ENCODE measurements around the gene SPCS1. TPM values are rescaled to one million over a fixed set of nuclear protein-coding genes. Genes with fewer than 3 reads are reported as not detected.
"Not testable (repeated sequence)": the region's sequence is repeated elsewhere in the genome, so short reads cannot be mapped to it uniquely, and the experiment has no call there.

Gene SPCS1
- total RNA-seq (2014; rRNA removed; shearing (Covaris generic); ENCODE audit: low replicate concordance), result 122 and 184 TPM in 2 replicates

- H3K9me2 ChIP-seq (replicated peaks; ENCODE audit: insufficient read depth, low read length), result no peaks in the 10 kb centered on the region
- H3K36me3 ChIP-seq (ENCODE audit: insufficient read depth, low read length), result peaks cover 11% of the 10 kb centered on the region
- H3K9ac ChIP-seq (ENCODE audit: low read length), result peak within 1 kb of the TSS; percentile 96
- H3K79me2 ChIP-seq (ENCODE audit: low read length), result peaks cover 64% of the 10 kb centered on the region
- H3K27ac ChIP-seq (ENCODE audit: low read length), result peak within 1 kb of the TSS; percentile 73
- DNase-seq, result peak; percentile 95
- H4K20me1 ChIP-seq (ENCODE audit: insufficient read depth, low read depth, low read length), result peaks cover 6% of the 10 kb centered on the region; the same call in 1 of the 2 replicates
- no peaks in the 10 kb centered on the region for H3K27me3 ChIP-seq (ENCODE audit: low read length)
- H3K4me1 ChIP-seq (ENCODE audit: low read length), result peaks cover 35% of the 10 kb centered on the region
- H3K9me3 ChIP-seq (ENCODE audit: low read length), result no peaks in the 10 kb centered on the region
- H3K4me3 ChIP-seq (ENCODE audit: low read length), result peak within 1 kb of the TSS; percentile 90
- H2AFZ ChIP-seq (ENCODE audit: low read length), result peak within 1 kb of the TSS; percentile 69
- H3K4me2 ChIP-seq (ENCODE audit: low read depth, low read length, poor library complexity, severe bottlenecking), result peak within 1 kb of the TSS; percentile 78
Measured at GRCh38 chr3:52705688-52706686, at the start of gene SPCS1, which contains the start of gene GLT8D1. SPCS1 (plus strand) TSS chr3:52706106; CDS start chr3:52706247, 141 bp downstream. GLT8D1 (minus strand) TSS chr3:52705791; CDS start chr3:52700460, 5,331 bp downstream.

GRCh38 chr3:52660046-52660445, 45.9 kb upstream of the SPCS1 start:
- Histone ChIP-seq H4K20me1 (ENCODE audit: insufficient read depth, low read depth, low read length) (0 out of 2 replicates have a peak, but pooled peaks cover 3% of the 10 kb centered on the region), H3K27ac (ENCODE audit: low read length) (no peak overlapping the region), H3K79me2 (ENCODE audit: low read length) (peaks cover 26% of the 10 kb centered on the region), H3K9ac (ENCODE audit: low read length) (no peak overlapping the region), H3K36me3 (ENCODE audit: insufficient read depth, low read length) (peaks cover 63% of the 10 kb centered on the region), H3K4me1 (ENCODE audit: low read length) (no peaks in the 10 kb centered on the region), H3K9me2 (replicated peaks; ENCODE audit: insufficient read depth, low read length) (no peaks in the 10 kb centered on the region), H3K27me3 (ENCODE audit: low read length) (no peaks in the 10 kb centered on the region), H2AFZ (ENCODE audit: low read length) (no peak overlapping the region), H3K4me2 (ENCODE audit: low read depth, low read length, poor library complexity, severe bottlenecking) (no peak overlapping the region), H3K4me3 (ENCODE audit: low read length) (no peak overlapping the region), H3K9me3 (ENCODE audit: low read length) (no peaks in the 10 kb centered on the region)
- DNase-seq, result no peak

- DNase-seq, result no peak
- Histone ChIP-seq H2AFZ (ENCODE audit: low read length) (no peak overlapping the region), H3K9ac (ENCODE audit: low read length) (no peak overlapping the region), H3K4me1 (ENCODE audit: low read length) (no peaks in the 10 kb centered on the region), H4K20me1 (ENCODE audit: insufficient read depth, low read depth, low read length) (0 out of 2 replicates have a peak, but pooled peaks cover 3% of the 10 kb centered on the region), H3K36me3 (ENCODE audit: insufficient read depth, low read length) (peaks cover 43% of the 10 kb centered on the region), H3K4me3 (ENCODE audit: low read length) (no peak overlapping the region), H3K79me2 (ENCODE audit: low read length) (peaks cover 28% of the 10 kb centered on the region), H3K4me2 (ENCODE audit: low read depth, low read length, poor library complexity, severe bottlenecking) (no peak overlapping the region), H3K27ac (ENCODE audit: low read length) (no peak overlapping the region), H3K9me2 (replicated peaks; ENCODE audit: insufficient read depth, low read length) (no peaks in the 10 kb centered on the region), H3K27me3 (ENCODE audit: low read length) (no peaks in the 10 kb centered on the region), H3K9me3 (ENCODE audit: low read length) (no peaks in the 10 kb centered on the region)
Measured at GRCh38 chr3:52663098-52663497, 42.8 kb upstream of the SPCS1 start.

- H3K79me2 ChIP-seq (ENCODE audit: low read length), result peaks cover 46% of the 10 kb centered on the region
- H3K9me3 ChIP-seq (ENCODE audit: low read length), result no peaks in the 10 kb centered on the region
- no peaks in the 10 kb centered on the region for H4K20me1 ChIP-seq (ENCODE audit: insufficient read depth, low read depth, low read length)
- H3K27ac ChIP-seq (ENCODE audit: low read length), result no peak overlapping the region
- DNase-seq, result no peak
- peaks cover 22% of the 10 kb centered on the region for H3K36me3 ChIP-seq (ENCODE audit: insufficient read depth, low read length)
- no peak overlapping the region for H3K9ac ChIP-seq (ENCODE audit: low read length)
- no peaks in the 10 kb centered on the region for H3K27me3 ChIP-seq (ENCODE audit: low read length)
- no peak overlapping the region for H3K4me3 ChIP-seq (ENCODE audit: low read length)
- H3K4me1 ChIP-seq (ENCODE audit: low read length), result no peaks in the 10 kb centered on the region
- no peak overlapping the region for H2AFZ ChIP-seq (ENCODE audit: low read length)
- H3K9me2 ChIP-seq (replicated peaks; ENCODE audit: insufficient read depth, low read length), result no peaks in the 10 kb centered on the region
- H3K4me2 ChIP-seq (ENCODE audit: low read depth, low read length, poor library complexity, severe bottlenecking), result no peak overlapping the region
Measured at GRCh38 chr3:52670621-52671521, 35.0 kb upstream of the SPCS1 start.

- Histone ChIP-seq H3K4me3 (ENCODE audit: low read length) (no peak overlapping the region), H3K4me2 (ENCODE audit: low read depth, low read length, poor library complexity, severe bottlenecking) (no peak overlapping the region), H3K9me2 (replicated peaks; ENCODE audit: insufficient read depth, low read length) (no peaks in the 10 kb centered on the region), H3K9me3 (ENCODE audit: low read length) (no peaks in the 10 kb centered on the region), H4K20me1 (ENCODE audit: insufficient read depth, low read depth, low read length) (no peaks in the 10 kb centered on the region), H2AFZ (ENCODE audit: low read length) (no peak overlapping the region), H3K27me3 (ENCODE audit: low read length) (no peaks in the 10 kb centered on the region), H3K79me2 (ENCODE audit: low read length) (peaks cover 46% of the 10 kb centered on the region), H3K36me3 (ENCODE audit: insufficient read depth, low read length) (peaks cover 22% of the 10 kb centered on the region), H3K9ac (ENCODE audit: low read length) (no peak overlapping the region), H3K27ac (ENCODE audit: low read length) (no peak overlapping the region), H3K4me1 (ENCODE audit: low read length) (no peaks in the 10 kb centered on the region)
- no peak for DNase-seq
Measured at GRCh38 chr3:52671676-52672075, 34.2 kb upstream of the SPCS1 start.

- H3K4me3 ChIP-seq (ENCODE audit: low read length); H3K9me3 ChIP-seq (ENCODE audit: low read length); H3K4me2 ChIP-seq (ENCODE audit: low read depth, low read length, poor library complexity, severe bottlenecking); H3K27ac ChIP-seq (ENCODE audit: low read length); H3K9me2 ChIP-seq (replicated peaks; ENCODE audit: insufficient read depth, low read length); DNase-seq; H4K20me1 ChIP-seq (ENCODE audit: insufficient read depth, low read depth, low read length); H2AFZ ChIP-seq (ENCODE audit: low read length); H3K4me1 ChIP-seq (ENCODE audit: low read length); H3K27me3 ChIP-seq (ENCODE audit: low read length); H3K9ac ChIP-seq (ENCODE audit: low read length): not testable (repeated sequence)
- H3K79me2 ChIP-seq (ENCODE audit: low read length), result peaks cover 56% of the 10 kb centered on the region
- peaks cover 39% of the 10 kb centered on the region for H3K36me3 ChIP-seq (ENCODE audit: insufficient read depth, low read length)
Measured at GRCh38 chr3:52676201-52676600, 29.7 kb upstream of the SPCS1 start.

- H4K20me1 ChIP-seq (ENCODE audit: insufficient read depth, low read depth, low read length), result no peaks in the 10 kb centered on the region
- H2AFZ ChIP-seq (ENCODE audit: low read length), result no peak overlapping the region
- H3K27me3 ChIP-seq (ENCODE audit: low read length), result no peaks in the 10 kb centered on the region
- no peak overlapping the region for H3K9ac ChIP-seq (ENCODE audit: low read length)
- no peak for DNase-seq
- H3K4me3 ChIP-seq (ENCODE audit: low read length), result no peak overlapping the region
- H3K27ac ChIP-seq (ENCODE audit: low read length), result no peak overlapping the region
- H3K36me3 ChIP-seq (ENCODE audit: insufficient read depth, low read length), result peaks cover 34% of the 10 kb centered on the region; the same call in 1 of the 2 replicates
- H3K79me2 ChIP-seq (ENCODE audit: low read length), result peaks cover 68% of the 10 kb centered on the region
- H3K4me1 ChIP-seq (ENCODE audit: low read length), result peaks cover 9% of the 10 kb centered on the region
- no peaks in the 10 kb centered on the region for H3K9me3 ChIP-seq (ENCODE audit: low read length)
- no peak overlapping the region for H3K4me2 ChIP-seq (ENCODE audit: low read depth, low read length, poor library complexity, severe bottlenecking)
- no peaks in the 10 kb centered on the region for H3K9me2 ChIP-seq (replicated peaks; ENCODE audit: insufficient read depth, low read length)
Measured at GRCh38 chr3:52678265-52679198, 27.4 kb upstream of the SPCS1 start.

All from Karpas-422 (cell line).